GM18511 (cell line): ENCODE data around the gene PNMA8A.

Experiments
- ATAC-seq: cut with Tn5 transposase; IDR thresholded peaks from one replicate; pipeline ENCODE4 v1.9.1; 2021; ENCODE audit warnings: mild to moderate bottlenecking, moderate library complexity; ENCODE audit not compliant: unreplicated experiment

The PNMA8A gene

GRCh38 chr19:46429999-46430398 is 41.4 kb downstream of the PNMA8A start:
- ATAC-seq, result no peak

DNA sequence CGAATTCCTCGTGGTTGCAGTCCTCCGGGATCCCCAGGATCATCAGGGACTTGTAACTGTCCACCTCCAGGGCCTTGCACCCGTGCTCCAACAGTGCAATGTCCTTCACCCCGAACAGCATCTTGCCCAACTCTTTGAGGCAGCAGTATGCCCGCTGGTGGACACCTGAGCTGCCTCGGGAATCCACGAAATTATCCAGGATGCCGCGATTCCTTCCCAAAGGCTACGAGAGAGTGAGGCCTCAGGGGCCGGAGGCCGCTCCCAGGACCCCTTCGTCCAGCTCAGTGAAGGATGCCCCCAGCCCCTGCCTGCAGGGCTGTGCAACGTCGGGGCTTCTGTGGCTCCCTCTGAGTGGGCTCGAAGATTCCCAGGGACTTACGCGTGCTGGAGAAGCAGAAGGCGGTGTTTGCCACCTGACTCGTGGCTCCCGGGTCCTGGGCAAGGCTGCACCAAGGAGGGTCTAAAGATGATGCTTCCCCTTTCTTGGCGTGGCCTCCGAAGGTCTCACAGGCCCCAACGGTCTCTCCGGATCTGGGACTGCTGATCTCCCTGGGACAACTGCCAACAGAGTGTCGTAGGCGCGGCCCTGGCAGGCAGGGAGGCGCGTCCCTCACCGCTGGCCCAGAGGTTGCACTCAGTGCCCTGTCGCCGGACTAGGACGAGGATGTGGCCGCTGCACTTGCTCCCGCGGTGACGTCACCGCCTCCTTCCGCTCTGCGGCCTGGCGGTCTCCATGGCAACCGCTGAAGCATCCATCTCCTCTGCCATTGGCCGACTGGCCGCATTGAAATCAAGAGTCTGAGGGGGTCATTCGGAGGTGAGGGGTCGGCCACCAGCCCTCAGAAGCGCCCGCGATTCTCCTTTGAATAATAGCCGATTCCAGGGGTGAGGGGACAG is 42.9 kb downstream of the PNMA8A start, which contains the start of gene PNMA8C:
Gene PNMA8C, minus strand, starts transcription at position 698 of the 897 bp plus-strand sequence. Its CDS starts 577 bp downstream, at position 121.
- ATAC-seq, result no peak

DNA sequence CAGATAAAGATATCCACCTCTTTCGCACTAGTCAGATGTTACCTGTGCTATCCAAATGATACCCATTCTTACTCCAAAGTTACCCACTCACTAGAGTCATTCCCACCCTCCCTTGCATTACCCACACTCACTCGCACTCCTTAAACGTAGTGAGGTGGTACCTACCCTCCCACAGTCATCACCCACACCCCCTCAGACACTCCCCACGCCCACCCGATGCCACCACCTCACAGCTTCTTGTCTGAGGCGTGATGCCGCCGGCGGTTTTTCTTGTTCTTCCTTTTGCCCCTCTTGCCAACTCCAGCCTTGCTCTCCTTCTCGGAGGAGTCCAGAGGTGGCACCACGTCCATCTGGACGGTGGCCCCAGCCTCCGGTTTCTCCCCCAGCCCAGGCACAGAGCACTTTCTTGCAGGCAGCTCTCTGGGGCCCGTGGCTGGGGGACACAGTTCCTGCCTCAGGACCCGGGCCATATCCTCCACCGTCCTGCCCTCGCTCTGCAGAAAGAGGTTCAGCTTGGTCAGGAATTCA is 43.8 kb downstream of the PNMA8A start:
- ATAC-seq, result no peak

DNA sequence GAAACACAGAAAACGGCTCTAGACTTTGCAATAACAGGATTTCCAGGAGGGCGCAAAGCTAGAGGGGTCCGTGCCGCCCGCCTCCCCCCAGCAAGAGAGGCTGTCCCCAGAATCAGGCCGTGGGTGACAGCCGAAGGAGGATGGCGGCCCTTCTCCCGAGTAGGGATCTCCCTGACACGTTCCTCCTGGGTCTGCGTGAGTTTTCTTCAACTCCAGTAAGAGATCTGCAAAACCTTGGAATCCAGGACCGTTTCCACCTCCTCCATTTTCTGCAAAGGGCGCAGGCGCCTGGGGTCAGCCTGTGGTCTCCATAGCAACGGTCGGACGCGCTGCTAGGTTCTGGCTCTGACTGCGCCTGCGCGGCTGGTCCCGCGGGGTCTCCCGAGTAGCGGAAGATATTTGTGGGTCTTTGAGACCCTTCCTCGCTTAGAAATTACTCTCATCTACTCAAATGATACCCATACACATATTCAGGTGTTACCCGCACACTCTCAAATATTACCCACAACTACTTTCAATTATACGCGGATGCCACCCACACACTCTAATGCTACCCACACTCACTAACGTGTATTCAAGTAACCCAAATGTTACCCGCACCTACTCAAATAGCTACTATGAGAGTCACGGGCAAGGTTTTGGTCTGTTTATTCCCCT is 44.7 kb downstream of the PNMA8A start:
- ATAC-seq, result no peak

DNA sequence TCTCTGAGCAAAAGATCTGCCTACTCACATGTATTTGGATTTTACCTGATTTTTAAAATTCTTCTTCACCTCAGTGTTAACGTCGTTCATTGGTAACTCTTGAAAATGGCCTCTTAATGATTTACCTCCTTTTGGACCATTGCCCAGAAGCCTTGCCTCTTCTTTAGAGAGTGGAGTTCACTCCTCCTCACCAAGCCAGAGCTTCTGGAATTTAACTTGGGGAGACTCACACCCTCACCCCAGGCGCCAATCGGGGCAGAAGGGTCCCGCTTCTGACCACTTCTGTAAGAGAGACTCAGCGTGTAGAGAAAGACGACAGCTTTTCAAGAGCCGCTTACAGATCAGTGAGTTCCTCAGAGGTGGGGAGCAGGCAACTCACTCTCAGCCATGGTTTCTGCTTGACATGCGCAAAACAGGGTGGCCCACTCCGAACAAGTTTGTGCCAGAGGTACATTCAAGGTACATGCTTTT is 45.3 kb downstream of the PNMA8A start:
- no peak for ATAC-seq

DNA sequence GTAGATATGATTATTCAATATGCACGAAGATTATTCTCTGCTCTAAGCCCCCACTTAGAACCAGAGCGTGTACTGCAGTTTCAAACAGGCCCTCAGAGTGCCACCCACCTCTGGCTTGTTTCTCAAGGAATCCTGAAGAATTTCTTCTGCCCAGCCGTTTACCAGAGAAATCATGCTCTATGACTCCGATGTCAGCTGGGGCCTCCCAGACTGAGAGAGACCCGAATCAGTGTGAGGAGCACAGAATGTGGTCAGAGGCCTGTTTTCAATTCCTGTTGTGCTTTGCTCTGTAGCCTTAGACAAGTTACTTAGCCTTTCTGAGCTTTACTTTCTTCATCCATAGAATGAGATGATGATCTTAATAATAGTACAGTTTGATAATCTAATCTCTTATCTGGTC is 48.2 kb downstream of the PNMA8A start:
- ATAC-seq, result no peak

GRCh38 chr19:46422344-46422743 is 49.0 kb downstream of the PNMA8A start:
- ATAC-seq, result no peak

DNA sequence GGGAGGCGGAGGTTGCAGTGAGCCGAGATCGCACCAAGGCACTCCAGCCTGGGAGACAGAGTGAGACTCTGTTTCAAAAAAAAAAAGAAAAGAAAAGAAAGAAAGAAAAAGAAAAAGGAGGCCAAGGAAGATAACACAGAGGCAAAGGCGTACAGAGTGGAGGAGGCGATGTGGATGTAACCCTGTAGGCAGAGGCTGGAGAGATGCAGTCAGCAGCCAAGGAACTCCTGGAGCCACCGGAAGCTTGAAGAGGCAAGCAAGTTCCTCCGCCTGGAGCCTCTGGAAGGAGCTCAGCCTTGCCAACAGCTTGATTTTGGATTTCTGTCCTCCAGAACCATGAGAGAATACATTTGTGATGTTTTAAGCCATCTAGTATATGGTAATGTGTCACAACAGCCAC is 51.3 kb downstream of the PNMA8A start:
- ATAC-seq, result no peak
